OCI-LY1 (cell line): ENCODE data around the gene OLFM1.

Experiments used
- EZH2 ChIP-seq: fragments of 200-600 bp; sonication (generic), shearing (Covaris generic); IDR thresholded peaks from 2 replicates; pipeline ENCODE4 v1.8.0; 2017; ENCODE audit warnings: borderline replicate concordance, mixed run types, mild to moderate bottlenecking, antibody characterized with exemption, low read length, moderate library complexity, mixed read lengths
- TF ChIP-seq, protein P1 (sequence below): fragments of 200-600 bp; sonication (generic), shearing (Covaris generic); IDR thresholded peaks from 2 replicates; pipeline ENCODE4 v1.5.1; 2017; ENCODE audit warnings: mild to moderate bottlenecking, antibody characterized with exemption, low read length, moderate library complexity, mixed read lengths

DNA sequence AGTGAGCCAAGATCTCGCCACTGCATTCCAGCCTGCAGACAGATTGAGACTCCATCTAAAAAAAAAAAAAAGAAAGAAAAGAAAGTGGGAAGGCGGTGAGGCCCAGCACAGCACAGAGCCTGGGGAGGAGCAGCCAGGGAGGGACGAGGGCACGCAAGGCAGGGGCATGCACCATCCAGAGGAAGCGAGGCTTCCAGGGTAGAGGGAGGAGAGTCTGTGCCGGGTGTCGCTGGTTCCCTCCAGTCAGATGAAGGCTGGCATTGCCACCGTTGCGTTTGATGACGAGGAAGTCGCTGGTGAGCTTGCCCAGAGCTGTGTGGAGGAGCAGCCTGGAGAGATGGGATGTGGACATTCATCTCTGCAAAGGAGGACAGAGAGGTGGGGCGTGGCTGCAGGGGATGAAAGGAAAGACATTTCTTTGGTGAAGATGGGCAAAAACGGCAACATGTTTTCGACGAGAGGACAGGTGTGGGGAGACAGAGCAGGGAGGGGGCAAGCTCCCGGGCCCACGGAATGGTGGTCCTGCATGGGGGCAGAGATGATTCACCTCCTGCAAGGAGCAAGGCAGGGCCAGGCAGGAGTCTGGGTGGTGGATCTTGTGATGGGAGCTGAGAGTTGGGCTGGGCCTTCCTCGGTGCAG, 18.6 kb upstream of the OLFM1 start:
- TF ChIP-seq, protein P1, sequence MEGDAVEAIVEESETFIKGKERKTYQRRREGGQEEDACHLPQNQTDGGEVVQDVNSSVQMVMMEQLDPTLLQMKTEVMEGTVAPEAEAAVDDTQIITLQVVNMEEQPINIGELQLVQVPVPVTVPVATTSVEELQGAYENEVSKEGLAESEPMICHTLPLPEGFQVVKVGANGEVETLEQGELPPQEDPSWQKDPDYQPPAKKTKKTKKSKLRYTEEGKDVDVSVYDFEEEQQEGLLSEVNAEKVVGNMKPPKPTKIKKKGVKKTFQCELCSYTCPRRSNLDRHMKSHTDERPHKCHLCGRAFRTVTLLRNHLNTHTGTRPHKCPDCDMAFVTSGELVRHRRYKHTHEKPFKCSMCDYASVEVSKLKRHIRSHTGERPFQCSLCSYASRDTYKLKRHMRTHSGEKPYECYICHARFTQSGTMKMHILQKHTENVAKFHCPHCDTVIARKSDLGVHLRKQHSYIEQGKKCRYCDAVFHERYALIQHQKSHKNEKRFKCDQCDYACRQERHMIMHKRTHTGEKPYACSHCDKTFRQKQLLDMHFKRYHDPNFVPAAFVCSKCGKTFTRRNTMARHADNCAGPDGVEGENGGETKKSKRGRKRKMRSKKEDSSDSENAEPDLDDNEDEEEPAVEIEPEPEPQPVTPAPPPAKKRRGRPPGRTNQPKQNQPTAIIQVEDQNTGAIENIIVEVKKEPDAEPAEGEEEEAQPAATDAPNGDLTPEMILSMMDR, result no peak
- TF ChIP-seq EZH2, result no peak
